Fibroblast of skin of back (primary cell): ENCODE results near the gene TCTN2. TPM values are rescaled to one million over a fixed set of nuclear protein-coding genes. Genes with fewer than 3 reads are reported as not detected.

Experiments used
- DNase-seq: peaks from one replicate; pipeline ENCODE4 v3.0.0-alpha.2; 2013
- polyA plus RNA-seq, 2 experiments: library from polyadenylated mRNA; unstranded; fragments of 120-200 nt; gene quantifications; one replicate each; pipeline ENCODE4 v1.2.1, GENCODE V29; 2013; ENCODE audit not compliant: insufficient read length in 2 of 2

Gene TCTN2
- 9.1 TPM for polyA plus RNA-seq (2013, experiment 1 of 2; ENCODE audit: insufficient read length)
- polyA plus RNA-seq (2013, experiment 2 of 2; ENCODE audit: insufficient read length): 6.7 TPM

- peak; percentile 92 for DNase-seq
These were observed at the start of gene TCTN2 for GRCh38 chr12:123670882-123671728. Gene TCTN2, plus strand, starts transcription at chr12:123671113. Its CDS starts 128 bp downstream, at chr12:123671241.

- DNase-seq: no peak
These were observed 49.0 kb upstream of the TCTN2 start for GRCh38 chr12:123621619-123622530.

DNA sequence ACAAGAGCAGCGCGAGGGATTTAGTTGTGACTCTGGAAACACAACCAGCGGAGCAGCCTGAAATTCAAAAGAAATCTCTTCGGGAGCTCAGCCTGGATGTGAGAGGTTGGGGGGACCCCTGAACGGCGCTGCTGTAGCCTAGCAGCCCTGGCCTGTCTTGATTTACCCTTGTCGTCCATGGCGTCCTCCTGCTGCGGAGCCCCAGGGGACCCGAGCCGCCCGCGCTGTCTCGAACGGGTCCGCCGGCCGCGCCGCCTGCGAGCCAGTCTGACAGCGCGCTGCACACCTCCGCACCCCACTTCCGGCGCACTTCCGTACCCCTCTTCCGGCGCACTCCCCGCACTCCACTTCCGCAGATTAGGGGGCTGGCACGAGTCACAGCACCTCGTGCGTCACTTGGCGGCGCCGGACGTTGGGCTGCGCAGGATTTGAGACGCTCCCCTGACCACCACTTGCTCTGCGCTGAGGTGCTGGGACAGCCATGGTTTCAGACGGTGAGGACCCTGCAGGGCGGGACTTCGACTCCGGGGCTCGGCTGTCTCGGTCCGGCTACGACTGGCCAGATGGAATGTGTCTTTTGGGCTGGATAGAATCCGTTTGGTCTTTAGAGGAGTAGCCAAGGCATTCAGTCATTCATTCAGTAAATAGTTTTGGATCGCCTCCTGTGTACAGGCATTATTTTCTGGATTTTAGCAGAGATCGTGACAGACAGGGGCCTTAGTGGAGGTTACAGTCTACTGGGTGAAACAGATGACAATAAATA lies 37.4 kb upstream of the TCTN2 start, which contains the start of the genes EIF2B1 and GTF2H3:
Gene EIF2B1, minus strand, starts transcription at position 308 of the 763 bp plus-strand sequence. Its CDS starts 129 bp downstream, at position 179.
Gene GTF2H3, plus strand, starts transcription at position 451 of the 763 bp plus-strand sequence. Its CDS starts 31 bp downstream, at position 482.
- peak; percentile 96 for DNase-seq

GRCh38 chr12:123634142-123634561 lies 36.8 kb upstream of the TCTN2 start:
- DNase-seq: peak; percentile 10

DNA sequence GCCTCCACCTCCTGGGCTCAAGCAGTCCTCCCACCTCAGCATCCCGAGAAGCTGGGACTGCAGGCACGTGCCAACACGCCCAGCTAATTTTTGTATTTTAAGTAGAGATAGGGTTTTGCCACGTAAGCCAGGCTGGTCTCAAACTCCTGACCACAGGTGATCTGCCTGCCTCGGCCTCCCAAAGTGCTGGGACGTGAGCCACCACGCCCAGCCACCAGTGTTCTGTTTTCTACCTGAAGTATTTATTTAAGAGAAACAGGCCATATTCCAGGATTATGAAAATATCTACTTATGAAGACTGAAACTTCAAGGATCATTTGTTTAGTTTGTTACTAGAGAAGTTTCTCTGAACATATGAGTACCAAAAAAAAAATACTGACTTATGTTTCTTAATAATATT lies 27.0 kb upstream of the TCTN2 start:
- no peak for DNase-seq

DNA sequence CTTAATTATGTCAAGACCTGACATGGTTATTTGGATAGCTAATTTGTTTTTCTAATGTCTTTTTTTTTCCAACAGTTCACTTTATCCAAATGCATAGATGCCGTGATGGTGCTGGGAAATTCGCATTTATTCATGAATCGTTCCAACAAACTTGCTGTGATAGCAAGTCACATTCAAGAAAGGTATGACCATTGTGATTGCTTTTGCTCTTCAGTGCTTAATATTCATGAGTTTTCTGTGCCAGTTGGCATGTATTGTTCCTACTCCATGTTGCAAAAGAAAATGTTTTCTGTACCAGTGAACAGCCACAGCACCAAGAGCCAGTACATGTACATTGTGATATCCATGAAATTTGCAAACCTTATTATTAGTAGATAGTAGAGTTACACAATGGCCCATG lies 25.5 kb upstream of the TCTN2 start:
- DNase-seq: no peak

GRCh38 chr12:123645878-123646277 lies 25.0 kb upstream of the TCTN2 start:
- no peak for DNase-seq

DNA sequence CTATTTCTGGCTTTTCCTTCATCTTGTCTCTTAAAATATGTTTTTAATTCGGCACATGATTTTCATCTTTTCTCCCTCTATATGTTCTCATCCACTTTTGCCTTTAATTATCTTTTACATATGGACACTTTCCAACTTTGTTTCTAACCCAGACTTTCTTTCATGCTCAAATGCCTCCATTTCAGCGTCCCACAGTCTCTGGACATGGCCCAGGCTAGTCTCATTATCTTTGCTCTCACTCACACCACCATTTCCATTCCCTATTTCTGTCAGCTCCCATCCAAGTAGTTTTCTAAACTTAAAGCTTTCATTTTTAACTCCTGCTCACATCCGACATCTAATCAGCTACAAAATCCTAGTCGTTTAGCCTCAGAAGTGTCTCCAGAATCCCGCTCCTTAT lies 22.5 kb upstream of the TCTN2 start:
- no peak for DNase-seq

GRCh38 chr12:123654129-123654701 lies 16.7 kb upstream of the TCTN2 start:
- DNase-seq: no peak

GRCh38 chr12:123655420-123655819 lies 15.5 kb upstream of the TCTN2 start:
- no peak for DNase-seq

DNA sequence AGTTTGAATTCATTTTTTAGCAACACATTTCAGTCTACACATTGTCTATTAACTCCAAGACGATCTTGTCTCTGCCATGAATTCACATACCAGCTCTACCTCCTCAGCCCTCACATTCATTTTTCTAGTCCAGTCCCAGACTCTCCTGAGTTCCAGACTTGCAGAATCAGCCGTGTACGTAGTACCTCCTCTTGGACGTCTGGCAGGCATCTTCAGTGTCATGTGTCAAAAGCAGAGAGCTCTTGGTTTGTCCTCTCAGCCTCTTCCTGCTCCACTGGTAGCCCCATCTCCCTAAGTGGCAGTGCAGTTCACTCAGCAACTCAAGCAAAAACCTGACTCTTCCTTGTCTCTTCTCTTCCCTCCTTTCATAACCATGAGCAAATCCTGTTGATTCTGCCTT lies 14.5 kb upstream of the TCTN2 start:
- no peak for DNase-seq

GRCh38 chr12:123657211-123657610 lies 13.7 kb upstream of the TCTN2 start:
- DNase-seq: no peak

GRCh38 chr12:123659996-123660727 lies 10.8 kb upstream of the TCTN2 start:
- DNase-seq: peak; percentile 91

DNA sequence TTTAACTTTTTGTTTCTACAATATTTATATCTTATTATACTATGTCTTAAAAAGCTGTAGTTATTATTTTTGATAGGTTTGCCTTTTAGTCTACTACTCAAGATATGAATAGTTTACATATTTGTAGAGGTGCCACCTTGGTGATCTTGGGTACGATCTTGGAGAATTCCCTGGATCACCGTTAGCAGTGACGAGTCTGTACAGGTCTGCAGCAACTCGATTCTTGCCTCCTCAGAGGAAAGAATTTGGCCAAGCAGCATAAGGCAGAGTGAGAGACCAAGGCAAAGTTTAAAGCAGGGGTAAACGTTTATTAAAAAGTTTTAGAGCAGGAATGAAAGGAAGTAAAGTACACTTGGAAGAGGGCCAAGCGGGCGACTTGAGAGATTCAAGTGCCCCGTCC lies 3.1 kb upstream of the TCTN2 start:
- no peak for DNase-seq

GRCh38 chr12:123671876-123672275 lies 963 bp downstream of the TCTN2 start:
- DNase-seq: peak; percentile 22

DNA sequence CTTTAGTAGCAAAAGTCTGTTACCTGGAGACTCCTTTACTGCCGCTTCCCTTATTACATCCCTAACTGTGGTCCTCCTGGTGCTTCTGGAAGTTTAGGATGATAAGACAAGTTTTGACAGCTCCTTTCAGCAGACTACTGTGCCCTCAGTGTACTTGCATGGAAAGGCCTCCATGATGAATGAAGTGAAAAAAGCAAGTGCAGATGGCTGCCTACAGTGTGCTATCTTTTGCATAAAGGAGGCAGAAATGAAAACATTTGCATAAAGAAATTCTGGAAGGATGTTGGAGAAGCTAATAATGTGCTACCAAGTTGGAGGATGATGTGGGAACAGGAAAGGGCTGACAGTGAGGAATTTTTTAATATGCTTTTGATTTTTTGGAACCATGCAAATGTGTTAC lies 4.5 kb downstream of the TCTN2 start:
- no peak for DNase-seq

DNA sequence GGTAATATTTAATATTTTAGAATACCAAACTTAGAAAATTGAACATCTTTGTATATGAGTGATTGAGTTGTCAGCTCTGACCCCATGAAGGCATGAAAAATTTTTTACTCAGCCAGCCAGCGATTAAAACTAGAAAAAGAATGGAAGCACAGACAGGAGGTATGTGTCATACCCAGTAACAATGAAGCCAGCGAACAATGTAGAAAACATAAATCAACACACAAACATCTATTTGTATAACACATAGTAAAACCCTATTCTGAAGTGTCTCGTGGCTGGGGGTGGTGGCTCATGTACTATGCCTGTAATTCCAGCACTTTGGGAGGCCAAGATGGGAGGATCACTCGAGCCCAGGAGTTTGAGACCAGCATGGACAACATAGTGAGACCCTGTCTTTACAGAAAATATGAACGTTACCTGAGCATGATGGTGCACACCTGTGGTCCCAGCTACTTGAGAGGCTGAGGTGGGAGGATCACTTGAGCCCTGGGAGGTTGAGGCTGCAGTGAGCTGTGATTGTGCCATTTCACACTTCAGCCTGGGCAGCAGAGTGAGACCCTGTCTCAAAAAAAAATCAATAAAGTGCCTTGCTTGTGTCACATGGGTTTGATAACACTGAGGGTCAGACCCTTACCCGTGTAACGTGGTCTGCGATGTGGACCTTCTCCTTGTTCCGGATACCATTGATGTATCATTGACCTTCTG lies 5.9 kb downstream of the TCTN2 start:
- no peak for DNase-seq

- DNase-seq: no peak
These were observed 8.1 kb downstream of the TCTN2 start for GRCh38 chr12:123678981-123679380.

GRCh38 chr12:123681605-123682004 lies 10.7 kb downstream of the TCTN2 start:
- DNase-seq: no peak

GRCh38 chr12:123683964-123684363 lies 13.1 kb downstream of the TCTN2 start:
- DNase-seq: no peak
